Stimulated activated CD8-positive, alpha-beta memory T cell treated with anti-CD3 and anti-CD28 coated beads, Interleukin-15, amount 100 ng/mL, for 4 hours (primary cell): ENCODE results near the gene PCBD1.
A peak's percentile ranks its signal among the peaks of the same experiment; 100 is the strongest.
"Not testable (repeated sequence)": the region's sequence is repeated elsewhere in the genome, so short reads cannot be mapped to it uniquely, and the experiment has no call there.

ENCODE experiments used
- DNase-seq, 2 donors: peaks; one replicate each; pipeline ENCODE4 v3.0.0-alpha.2; 2020; ENCODE audit warnings: low read depth in 2 of 2

PCBD1 gene

GRCh38 chr10:70887804-70888800 lies at the start of gene PCBD1:
Gene PCBD1, minus strand, starts transcription at chr10:70888565. Its CDS starts 32 bp downstream, at chr10:70888533.
- DNase-seq, result peak; percentile 44 to 62

DNA sequence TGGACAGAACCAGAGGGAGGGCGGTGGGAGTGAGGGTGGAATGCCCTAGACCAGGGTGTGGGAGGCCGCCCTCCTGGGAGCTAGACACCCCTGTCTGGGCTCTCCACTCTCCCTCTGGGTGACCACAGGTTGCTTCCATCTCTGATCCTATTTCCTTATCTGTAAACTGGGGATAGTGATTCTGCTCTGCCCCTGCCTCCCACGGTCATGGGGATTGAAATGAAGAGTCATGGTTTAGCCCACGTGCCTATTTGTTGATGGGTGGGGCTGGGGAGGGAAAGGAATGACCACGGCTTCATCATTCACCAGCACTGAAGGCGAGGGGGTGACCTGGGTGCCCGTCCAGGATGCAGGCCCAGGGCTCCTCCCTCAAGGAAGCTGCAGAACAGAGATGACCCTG lies 49.3 kb upstream of the PCBD1 start:
- DNase-seq, result no peak

- no peak for DNase-seq
Measured at GRCh38 chr10:70936111-70936510, 47.7 kb upstream of the PCBD1 start.

DNA sequence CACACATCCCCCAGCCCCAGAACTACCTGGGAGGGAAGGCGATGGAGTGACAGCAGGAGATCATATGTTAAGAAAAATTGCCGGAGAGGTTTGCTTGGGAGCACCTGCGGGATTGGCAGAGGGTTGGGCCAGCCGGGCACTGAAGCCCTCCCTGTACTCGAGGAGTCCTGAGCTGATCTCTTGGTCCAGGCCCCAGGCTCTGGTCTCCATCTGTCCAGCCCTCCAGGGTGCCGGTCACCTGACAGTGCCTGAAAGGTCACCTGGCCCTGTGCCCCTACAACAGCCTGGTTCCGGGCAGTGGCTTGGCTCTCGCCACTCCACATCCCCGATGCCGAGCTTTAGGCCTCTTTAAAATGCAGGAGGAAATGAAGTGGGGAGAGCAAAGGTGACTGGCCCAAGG lies 47.3 kb upstream of the PCBD1 start:
- DNase-seq, result no peak

GRCh38 chr10:70935125-70935625 lies 46.8 kb upstream of the PCBD1 start:
- no peak for DNase-seq

DNA sequence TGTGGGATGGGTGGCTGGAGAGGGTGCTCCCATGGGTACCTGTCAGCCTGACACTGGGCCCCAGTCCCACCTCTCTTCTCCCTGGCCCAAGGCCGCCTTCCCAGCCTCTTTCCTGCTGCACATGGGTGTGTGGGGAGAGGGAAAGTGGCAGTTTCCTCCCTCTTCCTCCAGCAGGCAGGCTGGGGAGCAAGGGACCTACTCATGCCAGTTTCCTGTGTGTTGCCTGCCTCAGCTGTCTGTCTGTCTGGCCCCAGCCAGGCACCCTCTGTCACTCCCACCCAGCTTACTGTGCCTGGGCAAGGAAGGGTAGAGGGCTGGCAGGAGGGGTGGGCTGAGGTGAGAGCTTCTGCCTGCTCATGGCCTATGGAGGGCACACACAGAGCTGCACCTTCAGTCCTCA lies 46.3 kb upstream of the PCBD1 start:
- DNase-seq, result no peak

- no peak for DNase-seq
Measured at GRCh38 chr10:70932392-70933196, 44.2 kb upstream of the PCBD1 start.

- DNase-seq, result no peak
Measured at GRCh38 chr10:70931168-70931815, 42.9 kb upstream of the PCBD1 start.

DNA sequence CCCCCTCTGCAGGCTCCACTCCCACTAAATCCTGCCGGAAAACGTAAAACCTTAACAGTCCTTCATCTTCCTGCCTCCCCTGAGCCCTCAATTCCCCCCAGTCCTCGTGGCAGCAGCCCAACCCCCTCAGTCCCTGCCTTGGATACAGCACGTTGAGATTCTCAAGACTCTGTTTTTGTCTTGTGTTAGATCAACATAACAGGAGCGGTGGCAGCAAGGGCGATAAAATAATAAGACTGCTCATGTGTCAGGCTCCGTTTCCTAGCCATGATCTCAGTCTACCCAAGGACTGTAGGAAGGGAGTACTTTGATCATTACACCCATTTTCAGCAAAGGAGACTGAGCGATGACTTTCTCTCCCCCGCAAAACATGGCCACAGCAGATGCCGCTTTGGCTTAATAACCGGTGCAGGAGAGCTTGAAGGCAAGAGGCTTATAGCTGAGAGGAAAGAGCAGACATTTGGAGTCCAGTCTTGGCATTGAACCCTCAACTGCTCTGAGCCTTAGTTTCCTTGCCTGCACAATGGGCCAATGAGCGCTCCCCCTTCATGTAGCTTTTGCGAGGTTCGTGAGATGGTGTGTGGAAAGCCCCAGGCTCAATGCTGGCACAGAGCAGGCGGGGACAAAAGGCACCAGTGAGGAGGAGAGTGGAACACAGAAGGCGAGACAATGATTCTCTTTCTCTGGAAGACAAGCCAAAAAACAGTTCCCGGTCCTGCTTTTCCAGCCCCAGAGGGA lies 42.1 kb upstream of the PCBD1 start:
- no peak for DNase-seq

DNA sequence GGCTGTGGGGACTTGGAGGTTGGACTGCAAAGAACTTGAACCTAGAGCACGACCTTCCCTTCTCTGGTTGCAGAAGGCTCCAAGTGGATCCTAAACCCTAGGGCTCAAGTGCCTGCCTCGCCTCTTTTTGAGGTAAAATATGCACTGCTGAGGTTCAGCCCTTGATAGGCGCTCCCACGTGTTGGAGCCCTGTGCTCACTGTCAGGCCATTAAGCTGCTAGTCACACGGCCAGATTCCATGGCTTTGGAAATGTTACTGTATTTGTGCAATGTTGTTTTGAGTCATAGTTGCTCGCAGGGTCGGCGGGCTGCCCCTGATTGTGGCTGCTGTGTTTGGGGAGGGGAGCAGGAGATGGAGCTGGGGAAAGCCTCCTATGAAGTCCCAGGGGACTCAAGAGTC lies 39.8 kb upstream of the PCBD1 start:
- no peak for DNase-seq

GRCh38 chr10:70927189-70927943 lies 39.0 kb upstream of the PCBD1 start:
- no peak for DNase-seq

DNA sequence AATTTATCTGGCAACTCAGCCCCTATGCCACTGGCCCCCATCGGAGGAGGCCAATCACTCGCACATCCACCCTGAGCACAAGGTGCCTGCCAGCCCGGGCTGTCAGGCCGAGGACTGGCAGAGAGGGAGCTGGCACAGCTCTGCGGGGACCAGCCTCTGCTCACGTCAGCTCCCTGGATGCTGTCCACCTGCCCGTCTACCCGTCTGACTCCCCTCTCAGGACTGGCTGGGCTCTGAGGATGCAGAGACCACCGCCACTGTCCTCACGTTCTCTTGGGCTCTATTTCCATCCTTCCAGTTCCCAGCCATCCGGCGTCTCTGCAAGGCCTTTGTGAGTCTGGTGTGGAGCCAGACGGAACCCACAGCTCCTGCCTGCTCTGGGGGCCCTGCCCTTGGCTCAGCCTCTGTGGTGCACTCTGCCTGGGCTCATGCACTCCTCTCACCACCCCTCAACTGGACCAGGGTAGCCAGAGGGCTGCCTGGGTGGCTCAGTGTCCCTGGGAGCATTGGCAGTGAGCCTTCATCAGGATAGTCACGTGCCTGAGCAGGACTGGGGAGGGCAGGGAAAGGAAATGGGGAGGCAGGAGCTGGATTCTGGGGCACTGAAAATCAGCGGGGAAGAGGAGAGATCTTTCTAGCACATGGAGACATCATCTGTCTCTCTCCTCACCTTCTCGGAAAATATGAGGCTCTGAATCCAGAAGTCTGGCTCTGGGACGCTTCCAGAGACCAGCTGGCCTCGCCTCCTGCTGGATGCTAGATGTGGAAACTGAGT lies 38.0 kb upstream of the PCBD1 start:
- DNase-seq, result no peak

GRCh38 chr10:70925377-70926225 lies 37.2 kb upstream of the PCBD1 start:
- DNase-seq, result peak in 1 of 2 donors; percentile 7

GRCh38 chr10:70923696-70924095 lies 35.3 kb upstream of the PCBD1 start:
- DNase-seq, result no peak

- DNase-seq, result no peak
Measured at GRCh38 chr10:70921285-70921684, 32.9 kb upstream of the PCBD1 start.

GRCh38 chr10:70920519-70920918 lies 32.2 kb upstream of the PCBD1 start:
- DNase-seq, result no peak

GRCh38 chr10:70919906-70920305 lies 31.5 kb upstream of the PCBD1 start:
- not testable (repeated sequence) for DNase-seq

DNA sequence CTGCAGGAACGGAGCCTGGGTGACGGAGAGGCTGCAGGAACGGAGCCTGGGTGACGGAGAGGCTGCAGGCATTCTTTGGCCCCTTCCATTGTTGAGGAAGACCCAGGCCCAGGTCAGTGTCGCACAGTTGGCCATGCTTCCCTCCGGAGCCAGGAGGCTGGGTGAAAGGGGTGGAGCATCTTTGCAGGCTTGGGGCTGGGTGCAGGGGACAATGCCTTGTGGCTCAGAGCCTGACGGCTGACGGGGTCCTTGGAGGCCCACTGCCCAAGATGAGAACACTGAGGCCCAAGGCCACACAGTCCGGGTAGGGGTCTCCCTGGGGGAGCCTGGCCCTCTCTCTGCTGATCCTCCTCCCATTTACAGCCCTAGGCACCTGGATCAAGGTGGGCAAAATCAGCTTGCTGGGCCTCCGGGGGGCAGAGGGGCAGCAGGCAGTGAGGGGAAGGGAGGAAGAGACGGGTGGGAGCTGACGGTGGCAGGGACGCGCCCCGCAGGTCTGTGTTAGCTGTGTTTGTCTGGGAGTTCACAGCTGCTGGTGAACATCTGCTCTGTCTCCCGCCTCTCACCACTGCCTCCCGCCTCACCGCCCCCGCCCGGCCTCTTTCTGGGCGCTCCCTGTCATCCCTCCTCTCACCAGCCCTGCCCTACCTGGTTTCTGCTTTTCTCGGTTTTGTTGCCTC lies 30.6 kb upstream of the PCBD1 start:
- DNase-seq, result no peak
